ENCODE measurements around the gene DDX60.
"Not testable (repeated sequence)": the region's sequence is repeated elsewhere in the genome, so short reads cannot be mapped to it uniquely, and the experiment has no call there.

DDX60 gene

GRCh38 chr4:168335621-168336020, 17.1 kb upstream of the DDX60 start:
- no peaks in the 10 kb centered on the region for H3K4me1 ChIP-seq (ENCODE audit: control insufficient read depth, insufficient read depth, low read length)
- H3K4me3 ChIP-seq (ENCODE audit: low read depth, low read length), result no peak overlapping the region
- CTCF ChIA-PET, result interaction anchor here (0.6 kb wide), 1 partner anchor 115 kb away, joined by 4 read pairs; no protein-coding TSS in a partner anchor
- TF ChIP-seq KLF10 (tag by site-specific recombination; IDR thresholded peaks at IDR 0.05) (no peak), ZNF169 (tag by site-specific recombination; IDR thresholded peaks at IDR 0.05) (no peak), ZNF544 (tag by site-specific recombination; IDR thresholded peaks at IDR 0.05) (no peak), ZNF621 (tag by site-specific recombination; IDR thresholded peaks at IDR 0.05) (no peak), SP7 (tag by site-specific recombination; IDR thresholded peaks at IDR 0.05) (no peak), ZEB2 (tag by site-specific recombination; IDR thresholded peaks at IDR 0.05) (no peak), ZNF266 (tag by site-specific recombination; IDR thresholded peaks at IDR 0.05; ENCODE audit: low read depth) (no peak), ZNF561 (tag by site-specific recombination; IDR thresholded peaks at IDR 0.05; ENCODE audit: borderline replicate concordance) (no peak), ZNF571 (tag by site-specific recombination; IDR thresholded peaks at IDR 0.05) (no peak), ZNF214 (tag by site-specific recombination; IDR thresholded peaks at IDR 0.05; ENCODE audit: borderline replicate concordance) (no peak), ZNF2 (tag by site-specific recombination; IDR thresholded peaks at IDR 0.05) (no peak), ZNF843 (tag by site-specific recombination; IDR thresholded peaks at IDR 0.05) (no peak), ZNF350 (tag by site-specific recombination; IDR thresholded peaks at IDR 0.05) (no peak), ZNF114 (tag by site-specific recombination; IDR thresholded peaks at IDR 0.05) (no peak), GLI2 (tag by site-specific recombination; IDR thresholded peaks at IDR 0.05; ENCODE audit: borderline replicate concordance, low read depth) (no peak), ZSCAN23 (tag by site-specific recombination; IDR thresholded peaks at IDR 0.05) (no peak), ZNF658 (tag by site-specific recombination; IDR thresholded peaks at IDR 0.05) (no peak)
- TF ChIP-seq, protein P1, sequence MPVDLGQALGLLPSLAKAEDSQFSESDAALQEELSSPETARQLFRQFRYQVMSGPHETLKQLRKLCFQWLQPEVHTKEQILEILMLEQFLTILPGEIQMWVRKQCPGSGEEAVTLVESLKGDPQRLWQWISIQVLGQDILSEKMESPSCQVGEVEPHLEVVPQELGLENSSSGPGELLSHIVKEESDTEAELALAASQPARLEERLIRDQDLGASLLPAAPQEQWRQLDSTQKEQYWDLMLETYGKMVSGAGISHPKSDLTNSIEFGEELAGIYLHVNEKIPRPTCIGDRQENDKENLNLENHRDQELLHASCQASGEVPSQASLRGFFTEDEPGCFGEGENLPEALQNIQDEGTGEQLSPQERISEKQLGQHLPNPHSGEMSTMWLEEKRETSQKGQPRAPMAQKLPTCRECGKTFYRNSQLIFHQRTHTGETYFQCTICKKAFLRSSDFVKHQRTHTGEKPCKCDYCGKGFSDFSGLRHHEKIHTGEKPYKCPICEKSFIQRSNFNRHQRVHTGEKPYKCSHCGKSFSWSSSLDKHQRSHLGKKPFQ (tag by site-specific recombination; IDR thresholded peaks at IDR 0.05), result no peak
- TF ChIP-seq, protein P2, sequence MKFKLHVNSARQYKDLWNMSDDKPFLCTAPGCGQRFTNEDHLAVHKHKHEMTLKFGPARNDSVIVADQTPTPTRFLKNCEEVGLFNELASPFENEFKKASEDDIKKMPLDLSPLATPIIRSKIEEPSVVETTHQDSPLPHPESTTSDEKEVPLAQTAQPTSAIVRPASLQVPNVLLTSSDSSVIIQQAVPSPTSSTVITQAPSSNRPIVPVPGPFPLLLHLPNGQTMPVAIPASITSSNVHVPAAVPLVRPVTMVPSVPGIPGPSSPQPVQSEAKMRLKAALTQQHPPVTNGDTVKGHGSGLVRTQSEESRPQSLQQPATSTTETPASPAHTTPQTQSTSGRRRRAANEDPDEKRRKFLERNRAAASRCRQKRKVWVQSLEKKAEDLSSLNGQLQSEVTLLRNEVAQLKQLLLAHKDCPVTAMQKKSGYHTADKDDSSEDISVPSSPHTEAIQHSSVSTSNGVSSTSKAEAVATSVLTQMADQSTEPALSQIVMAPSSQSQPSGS (tag by site-specific recombination; IDR thresholded peaks at IDR 0.05; ENCODE audit: low read depth), result no peak
- no peak overlapping the region for H3K27ac ChIP-seq (ENCODE audit: extremely low read depth, low read depth, low read length)
- H3K36me3 ChIP-seq (ENCODE audit: control insufficient read depth in 2 of 2, insufficient read depth in 1 of 2, low read length in 2 of 2), result no peaks in the 10 kb centered on the region
- POLR2A ChIA-PET, result no interaction called here
- H3K9me3 ChIP-seq (ENCODE audit: control insufficient read depth, insufficient read depth, low read depth, low read length), result no peaks in the 10 kb centered on the region

DNA sequence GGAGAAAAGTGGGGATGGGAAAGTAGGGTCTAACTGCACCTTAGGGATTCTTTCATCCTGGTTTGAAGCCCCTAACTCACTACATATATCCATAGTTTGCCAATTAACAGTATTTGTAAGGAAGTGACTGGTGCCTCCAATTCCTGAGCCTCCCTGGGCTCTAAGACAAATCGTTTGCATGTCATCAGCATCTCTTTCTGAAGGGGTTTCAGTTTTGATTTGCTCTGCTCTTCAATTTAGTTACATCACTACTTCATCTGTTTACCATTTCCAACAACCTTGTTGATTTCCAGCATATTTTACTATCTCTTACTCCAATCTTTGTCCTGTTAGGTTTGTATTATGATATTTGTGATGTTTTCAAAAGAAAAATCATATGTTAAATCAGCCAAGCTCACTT, 15.5 kb upstream of the DDX60 start:
- H3K27ac ChIP-seq (ENCODE audit: extremely low read depth, low read depth, low read length), result no peak overlapping the region
- no peaks in the 10 kb centered on the region for H3K4me1 ChIP-seq (ENCODE audit: control insufficient read depth, insufficient read depth, low read length)
- CTCF ChIA-PET, result interaction anchor here (0.7 kb wide), 1 partner anchor 9 kb away, joined by 3 read pairs; no protein-coding TSS in a partner anchor
- TF ChIP-seq KLF1 (tag by site-specific recombination; IDR thresholded peaks at IDR 0.05) (no peak), ZBTB26 (tag by site-specific recombination; optimal IDR thresholded peaks at IDR 0.05) (no peak), ZNF596 (tag by site-specific recombination; IDR thresholded peaks at IDR 0.05) (no peak), ZSCAN23 (tag by site-specific recombination; IDR thresholded peaks at IDR 0.05) (no peak), ZNF48 (tag by site-specific recombination; IDR thresholded peaks at IDR 0.05) (no peak), KLF10 (tag by site-specific recombination; IDR thresholded peaks at IDR 0.05) (no peak), RBAK (tag by site-specific recombination; IDR thresholded peaks at IDR 0.05) (no peak), ZNF792 (tag by site-specific recombination; IDR thresholded peaks at IDR 0.05) (no peak), ZNF155 (tag by site-specific recombination; IDR thresholded peaks at IDR 0.05) (no peak), ZNF843 (tag by site-specific recombination; IDR thresholded peaks at IDR 0.05) (no peak)
- TF ChIP-seq, protein P3, sequence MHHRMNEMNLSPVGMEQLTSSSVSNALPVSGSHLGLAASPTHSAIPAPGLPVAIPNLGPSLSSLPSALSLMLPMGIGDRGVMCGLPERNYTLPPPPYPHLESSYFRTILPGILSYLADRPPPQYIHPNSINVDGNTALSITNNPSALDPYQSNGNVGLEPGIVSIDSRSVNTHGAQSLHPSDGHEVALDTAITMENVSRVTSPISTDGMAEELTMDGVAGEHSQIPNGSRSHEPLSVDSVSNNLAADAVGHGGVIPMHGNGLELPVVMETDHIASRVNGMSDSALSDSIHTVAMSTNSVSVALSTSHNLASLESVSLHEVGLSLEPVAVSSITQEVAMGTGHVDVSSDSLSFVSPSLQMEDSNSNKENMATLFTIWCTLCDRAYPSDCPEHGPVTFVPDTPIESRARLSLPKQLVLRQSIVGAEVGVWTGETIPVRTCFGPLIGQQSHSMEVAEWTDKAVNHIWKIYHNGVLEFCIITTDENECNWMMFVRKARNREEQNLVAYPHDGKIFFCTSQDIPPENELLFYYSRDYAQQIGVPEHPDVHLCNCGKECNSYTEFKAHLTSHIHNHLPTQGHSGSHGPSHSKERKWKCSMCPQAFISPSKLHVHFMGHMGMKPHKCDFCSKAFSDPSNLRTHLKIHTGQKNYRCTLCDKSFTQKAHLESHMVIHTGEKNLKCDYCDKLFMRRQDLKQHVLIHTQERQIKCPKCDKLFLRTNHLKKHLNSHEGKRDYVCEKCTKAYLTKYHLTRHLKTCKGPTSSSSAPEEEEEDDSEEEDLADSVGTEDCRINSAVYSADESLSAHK (tag by site-specific recombination; IDR thresholded peaks at IDR 0.05), result no peak
- H3K9me3 ChIP-seq (ENCODE audit: control insufficient read depth, insufficient read depth, low read depth, low read length), result no peaks in the 10 kb centered on the region
- POLR2A ChIA-PET, result no interaction called here
- no peaks in the 10 kb centered on the region for H3K36me3 ChIP-seq (ENCODE audit: control insufficient read depth in 2 of 2, insufficient read depth in 1 of 2, low read length in 2 of 2)
- no peak overlapping the region for H3K4me3 ChIP-seq (ENCODE audit: low read depth, low read length)

- CTCF ChIA-PET; H3K36me3 ChIP-seq (ENCODE audit: control insufficient read depth in 2 of 2, insufficient read depth in 1 of 2, low read length in 2 of 2); H3K4me1 ChIP-seq (ENCODE audit: control insufficient read depth, insufficient read depth, low read length); H3K4me3 ChIP-seq (ENCODE audit: low read depth, low read length); H3K27ac ChIP-seq (ENCODE audit: extremely low read depth, low read depth, low read length); H3K9me3 ChIP-seq (ENCODE audit: control insufficient read depth, insufficient read depth, low read depth, low read length); POLR2A ChIA-PET: not testable (repeated sequence)
These were observed 12.0 kb upstream of the DDX60 start for GRCh38 chr4:168330575-168330974.
